ENCODE measurements around the gene CDH7. TPM values are rescaled to one million over a fixed set of nuclear protein-coding genes. Genes with fewer than 3 reads are reported as not detected.

The CDH7 gene
- polyA plus RNA-seq, 10 donors: 0.30 to 5.4 (median 0.86) TPM

- DNase-seq: no peak
Measured at GRCh38 chr18:65906621-65907034, 155.8 kb downstream of the CDH7 start.

GRCh38 chr18:65907281-65907680, 156.5 kb downstream of the CDH7 start:
- no peak for DNase-seq

- DNase-seq: no peak
Measured at GRCh38 chr18:65919018-65919417, 168.2 kb downstream of the CDH7 start.

GRCh38 chr18:65919663-65920062, 168.9 kb downstream of the CDH7 start:
- no peak for DNase-seq

- no peak for DNase-seq
Measured at GRCh38 chr18:65922103-65922502, 171.3 kb downstream of the CDH7 start.

- DNase-seq: no peak
Measured at GRCh38 chr18:65924904-65925303, 174.1 kb downstream of the CDH7 start.

GRCh38 chr18:65934874-65935273, 184.1 kb downstream of the CDH7 start:
- no peak for DNase-seq

- DNase-seq: no peak
Measured at GRCh38 chr18:65936678-65937077, 185.9 kb downstream of the CDH7 start.

GRCh38 chr18:65937180-65937579, 186.4 kb downstream of the CDH7 start:
- no peak for DNase-seq

- DNase-seq: peak in 1 of 3 donors; percentile 3
Measured at GRCh38 chr18:65938592-65939372, 188.0 kb downstream of the CDH7 start.
